GM23338 (cell line): ENCODE data around the gene MPPED1. TPM values are rescaled to one million over a fixed set of nuclear protein-coding genes. Genes with fewer than 3 reads are reported as not detected.

Experiments used
- ATAC-seq: fragments of 200-7000 bp; cut with Tn5 transposase; 3 replicates; pipeline ENCODE4 v1.9.1; 2020
- DNase-seq: peaks from one replicate; pipeline ENCODE4 v3.0.0-alpha.2; 2015; ENCODE audit warnings: low spot score
- H2AFZ ChIP-seq: fragments of 200-600 bp; sonication (generic); 2 replicates; pipeline ENCODE4 v1.8.0; 2016; ENCODE audit warnings: antibody characterized with exemption, mild to moderate bottlenecking, moderate library complexity
- H3F3A ChIP-seq: fragments of 200-600 bp; sonication (generic); replicated peaks from 2 replicates; pipeline ENCODE4 v1.8.0; 2017; ENCODE audit warnings: antibody characterized with exemption, mixed run types, low read depth
- H3K27ac ChIP-seq: fragments of 200-600 bp; sonication (generic); 2 replicates; pipeline ENCODE4 v1.6.1; 2016; ENCODE audit warnings: low read depth
- H3K27me3 ChIP-seq: fragments of 200-600 bp; sonication (generic); 2 replicates; pipeline ENCODE4 v1.8.0; 2016; ENCODE audit warnings: mild to moderate bottlenecking, mixed run types, moderate library complexity; ENCODE audit not compliant: insufficient read depth
- H3K36me3 ChIP-seq: fragments of 200-600 bp; sonication (generic); 2 replicates; pipeline ENCODE4 v1.8.0; 2016; ENCODE audit warnings: mild to moderate bottlenecking; ENCODE audit not compliant: insufficient read depth
- H3K4me1 ChIP-seq: fragments of 200-600 bp; sonication (generic); 2 replicates; pipeline ENCODE4 v1.8.0; 2016; ENCODE audit warnings: mild to moderate bottlenecking, moderate library complexity; ENCODE audit not compliant: insufficient read depth
- H3K4me2 ChIP-seq: fragments of 200-600 bp; sonication (generic); 2 replicates; pipeline ENCODE4 v1.7.1; 2017; ENCODE audit warnings: mixed run types
- H3K4me3 ChIP-seq: fragments of 200-600 bp; sonication (generic); 2 replicates; pipeline ENCODE4 v1.6.1; 2016; ENCODE audit warnings: mixed run types
- H3K79me2 ChIP-seq: fragments of 200-600 bp; sonication (generic); replicated peaks from 2 replicates; pipeline ENCODE4 v1.8.0; 2017; ENCODE audit warnings: mild to moderate bottlenecking; ENCODE audit not compliant: insufficient read depth
- H3K9me2 ChIP-seq: fragments of 200-600 bp; sonication (generic); 2 replicates; pipeline ENCODE4 v1.8.0; 2017; ENCODE audit not compliant: insufficient read depth
- H4K20me1 ChIP-seq: fragments of 200-600 bp; sonication (generic); replicated peaks from 2 replicates; pipeline ENCODE4 v1.8.0; 2017; ENCODE audit warnings: mild to moderate bottlenecking; ENCODE audit not compliant: insufficient read depth
- H3K27ac Mint-ChIP-seq: 2 replicates; pipeline ENCODE4 v1.8.0; 2020; ENCODE audit warnings: inconsistent platforms, mild to moderate bottlenecking, moderate library complexity, mixed read lengths
- H3K27me3 Mint-ChIP-seq: 3 replicates; pipeline ENCODE4 v1.8.0; 2022; ENCODE audit warnings: low read depth, mild to moderate bottlenecking, moderate library complexity, mixed read lengths, inconsistent platforms; ENCODE audit not compliant: insufficient read depth, poor library complexity
- H3K36me3 Mint-ChIP-seq: 3 replicates; pipeline ENCODE4 v1.8.0; 2021; ENCODE audit warnings: low read depth, mild to moderate bottlenecking, inconsistent platforms, moderate library complexity, mixed read lengths
- H3K4me1 Mint-ChIP-seq: 3 replicates; pipeline ENCODE4 v1.8.0; 2020; ENCODE audit warnings: mild to moderate bottlenecking, inconsistent platforms, mixed read lengths
- H3K4me3 Mint-ChIP-seq: 3 replicates; pipeline ENCODE4 v1.8.0; 2021; ENCODE audit warnings: moderate library complexity, mild to moderate bottlenecking, inconsistent platforms, mixed read lengths
- H3K9me3 Mint-ChIP-seq: 3 replicates; pipeline ENCODE4 v1.8.0; 2020; ENCODE audit warnings: moderate library complexity, mild to moderate bottlenecking, inconsistent platforms, mixed read lengths
- ZNF462 ChIP-seq: fragments of 250-450 bp; sonication (Bioruptor Pico); IDR thresholded peaks from 2 replicates; pipeline ENCODE4 v1.5.0; 2020; ENCODE audit warnings: mild to moderate bottlenecking, moderate library complexity
- polyA plus RNA-seq: library from polyadenylated mRNA; unstranded; fragments of >200 nt; fragmentation: Nextera tagmentation; extraction: Ambion mirVana; gene quantifications from 2 replicates; pipeline ENCODE4 v1.2.1, GENCODE V29; 2016
- total RNA-seq: library from RNA; depleted of rRNA; stranded (reverse); fragments of >200 nt; shearing (Covaris generic); gene quantifications from 2 replicates; pipeline ENCODE4 v1.2.3, GENCODE V29; 2014

MPPED1 gene
- total and polyA plus RNA-seq, 2 experiments from 2014 or later: 0.56 TPM; not detected in 1

DNA sequence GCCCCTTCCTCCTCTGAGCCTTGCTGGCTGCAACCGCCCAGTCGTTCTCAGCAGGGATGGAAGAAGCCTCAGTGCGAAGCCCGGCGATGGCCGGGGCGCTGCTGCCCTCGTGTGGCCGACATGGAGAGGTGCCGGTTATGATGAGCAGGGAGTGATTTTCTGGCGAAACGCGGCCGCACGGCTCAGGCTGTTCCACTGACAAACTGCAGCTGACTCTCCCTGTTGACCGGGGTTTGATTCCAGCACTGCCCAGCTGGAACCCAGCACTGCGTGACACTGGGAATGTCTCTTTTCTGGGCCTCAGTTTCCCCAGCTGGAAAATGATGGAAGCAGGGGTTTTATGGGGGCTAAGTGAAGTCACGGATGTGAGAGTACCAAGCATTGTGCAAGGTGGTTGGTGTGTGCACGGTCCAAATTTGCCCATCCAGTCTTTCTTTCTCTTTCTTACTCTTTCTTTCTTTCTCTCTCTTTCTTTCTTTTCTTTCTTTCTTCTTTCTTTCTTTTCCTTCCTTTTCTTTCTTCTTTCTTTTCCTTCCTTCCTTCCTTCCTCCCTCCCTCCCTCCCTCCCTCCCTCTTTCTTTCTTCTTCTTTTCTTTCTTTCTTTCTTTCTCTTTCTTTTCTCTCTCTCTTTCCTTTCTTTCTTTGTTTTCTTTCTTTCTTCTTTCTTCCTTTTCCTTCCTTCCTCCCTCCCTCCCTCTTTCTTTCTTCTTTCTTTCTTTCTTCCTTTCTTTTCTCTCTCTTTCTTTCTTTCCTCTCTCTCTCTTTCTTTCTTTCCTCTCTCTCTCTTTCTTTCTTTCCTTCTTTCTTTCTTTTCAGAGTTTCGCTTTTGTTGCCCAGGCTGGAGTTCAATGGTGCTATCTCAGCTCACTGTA lies 25.8 kb upstream of the MPPED1 start (continued):
- no peak for TF ChIP-seq ZNF462 (CRISPR knock-in tag)

DNA sequence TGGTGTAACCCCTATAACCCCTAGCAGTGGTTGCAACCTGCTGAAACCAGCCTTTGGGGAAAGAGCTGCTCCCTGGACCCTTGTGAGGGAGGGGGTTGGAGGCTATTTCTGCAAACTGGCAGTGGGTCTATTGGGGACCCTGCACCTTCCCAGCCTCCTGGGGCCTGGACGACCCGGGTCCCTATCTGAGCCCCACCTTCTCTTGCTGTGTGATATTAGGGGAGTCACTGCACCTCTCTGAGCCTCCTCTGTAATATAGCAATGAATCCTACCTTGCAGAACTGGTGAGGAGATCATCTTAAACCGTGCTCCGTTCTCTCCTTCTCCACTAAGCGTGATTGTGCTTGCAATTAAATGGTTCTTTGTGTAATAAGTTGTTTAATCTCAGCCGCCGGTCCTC lies 24.0 kb upstream of the MPPED1 start:
- peaks cover 16% of the 10 kb centered on the region for H3K4me1 Mint-ChIP-seq
- no peaks in the 10 kb centered on the region for H3K36me3 Mint-ChIP-seq
- no peak overlapping the region for H2AFZ ChIP-seq
- H3K4me3 ChIP-seq: no peak overlapping the region
- ATAC-seq (no peak), DNase-seq (no peak)
- H3K27ac Mint-ChIP-seq: no peak overlapping the region
- H3K9me2 ChIP-seq: no peaks in the 10 kb centered on the region
- no peaks in the 10 kb centered on the region for H3F3A ChIP-seq
- TF ChIP-seq ZNF462 (CRISPR knock-in tag): no peak
- H3K4me3 Mint-ChIP-seq: no peak overlapping the region
- no peaks in the 10 kb centered on the region for H3K27me3 ChIP-seq
- H3K4me2 ChIP-seq: no peak overlapping the region
- H3K27ac ChIP-seq: no peak overlapping the region
- no peaks in the 10 kb centered on the region for H3K36me3 ChIP-seq
- H4K20me1 ChIP-seq: no peaks in the 10 kb centered on the region
- no peaks in the 10 kb centered on the region; the same call in 1 of the 2 replicates for H3K4me1 ChIP-seq
- H3K27me3 Mint-ChIP-seq: peaks cover 14% of the 10 kb centered on the region
- H3K9me3 Mint-ChIP-seq: no peaks in the 10 kb centered on the region
- H3K79me2 ChIP-seq: no peaks in the 10 kb centered on the region
